PFSK-1 (cell line): ENCODE measurements around the gene PIGV.

Experiments used
- POLR2AphosphoS5 ChIP-seq: IDR thresholded peaks from 2 replicates; pipeline ENCODE4 v1.6.1; 2012; ENCODE audit warnings: low read depth, mild to moderate bottlenecking, control low read depth, low read length, moderate library complexity
- TAF1 ChIP-seq: IDR thresholded peaks from 2 replicates; pipeline ENCODE4 v1.6.1; 2012; ENCODE audit warnings: low read length, control low read depth, borderline replicate concordance; ENCODE audit not compliant: insufficient read depth
- TF ChIP-seq, protein P1 (sequence below), 2 experiments: IDR thresholded peaks; 2 replicates each; pipeline versions ENCODE4 v1.6.1 to v1.8.0; 2011 to 2012; ENCODE audit warnings: low read depth in 2 of 2, low read length in 2 of 2, control low read depth in 1 of 2, inconsistent platforms in 1 of 2, mild to moderate bottlenecking in 1 of 2, moderate library complexity in 1 of 2; ENCODE audit not compliant: insufficient read depth in 1 of 2

DNA sequence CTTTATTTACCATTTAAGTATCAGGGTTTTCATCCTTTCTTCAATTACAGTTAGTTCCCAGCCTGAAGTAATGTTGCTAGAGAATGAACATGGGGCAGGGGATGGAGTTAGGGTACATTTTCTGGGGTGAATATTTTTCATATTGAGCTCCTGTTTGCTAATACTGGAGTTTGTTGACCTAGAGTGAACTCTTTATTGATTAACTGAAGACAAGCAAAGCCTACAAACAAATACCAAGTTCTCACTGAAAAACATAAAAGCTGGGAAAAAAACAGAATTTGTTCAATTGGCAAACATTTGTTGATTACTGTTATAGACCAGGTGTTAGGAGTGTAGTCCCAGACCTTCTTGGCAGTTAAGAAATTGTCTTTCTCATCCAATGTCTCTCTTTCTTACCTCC, 28.2 kb upstream of the PIGV start:
- TF ChIP-seq TAF1 (no peak), POLR2AphosphoS5 (no peak)
- TF ChIP-seq, protein P1, sequence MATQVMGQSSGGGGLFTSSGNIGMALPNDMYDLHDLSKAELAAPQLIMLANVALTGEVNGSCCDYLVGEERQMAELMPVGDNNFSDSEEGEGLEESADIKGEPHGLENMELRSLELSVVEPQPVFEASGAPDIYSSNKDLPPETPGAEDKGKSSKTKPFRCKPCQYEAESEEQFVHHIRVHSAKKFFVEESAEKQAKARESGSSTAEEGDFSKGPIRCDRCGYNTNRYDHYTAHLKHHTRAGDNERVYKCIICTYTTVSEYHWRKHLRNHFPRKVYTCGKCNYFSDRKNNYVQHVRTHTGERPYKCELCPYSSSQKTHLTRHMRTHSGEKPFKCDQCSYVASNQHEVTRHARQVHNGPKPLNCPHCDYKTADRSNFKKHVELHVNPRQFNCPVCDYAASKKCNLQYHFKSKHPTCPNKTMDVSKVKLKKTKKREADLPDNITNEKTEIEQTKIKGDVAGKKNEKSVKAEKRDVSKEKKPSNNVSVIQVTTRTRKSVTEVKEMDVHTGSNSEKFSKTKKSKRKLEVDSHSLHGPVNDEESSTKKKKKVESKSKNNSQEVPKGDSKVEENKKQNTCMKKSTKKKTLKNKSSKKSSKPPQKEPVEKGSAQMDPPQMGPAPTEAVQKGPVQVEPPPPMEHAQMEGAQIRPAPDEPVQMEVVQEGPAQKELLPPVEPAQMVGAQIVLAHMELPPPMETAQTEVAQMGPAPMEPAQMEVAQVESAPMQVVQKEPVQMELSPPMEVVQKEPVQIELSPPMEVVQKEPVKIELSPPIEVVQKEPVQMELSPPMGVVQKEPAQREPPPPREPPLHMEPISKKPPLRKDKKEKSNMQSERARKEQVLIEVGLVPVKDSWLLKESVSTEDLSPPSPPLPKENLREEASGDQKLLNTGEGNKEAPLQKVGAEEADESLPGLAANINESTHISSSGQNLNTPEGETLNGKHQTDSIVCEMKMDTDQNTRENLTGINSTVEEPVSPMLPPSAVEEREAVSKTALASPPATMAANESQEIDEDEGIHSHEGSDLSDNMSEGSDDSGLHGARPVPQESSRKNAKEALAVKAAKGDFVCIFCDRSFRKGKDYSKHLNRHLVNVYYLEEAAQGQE (IDR thresholded peaks at IDR 0.05; ENCODE audit: insufficient read depth in 1 of 2, low read depth in 2 of 2, low read length in 2 of 2) = no peak
